ENCODE measurements around the gene TEC.

Gene TEC

DNA sequence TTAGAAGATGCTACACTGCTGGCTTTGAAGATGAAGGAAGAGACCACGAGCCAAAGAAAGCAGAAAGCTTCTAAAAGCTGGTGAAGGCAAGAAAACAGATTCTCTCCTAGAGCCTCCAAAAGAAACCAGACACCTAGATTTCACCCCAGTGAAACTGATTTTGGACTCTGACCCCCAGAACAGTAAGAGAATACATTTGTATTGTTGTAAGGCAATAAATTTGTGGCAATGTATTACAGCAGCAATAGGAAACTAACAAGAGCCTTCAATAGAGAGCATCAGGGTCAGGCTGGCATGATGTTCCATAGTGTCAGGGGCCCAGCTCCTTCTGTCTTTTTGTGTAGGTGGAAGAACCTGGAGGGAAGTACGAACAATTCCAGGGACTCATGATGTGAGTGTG is 6.0 kb upstream of the TEC start:
- TF ChIP-seq, protein P1, sequence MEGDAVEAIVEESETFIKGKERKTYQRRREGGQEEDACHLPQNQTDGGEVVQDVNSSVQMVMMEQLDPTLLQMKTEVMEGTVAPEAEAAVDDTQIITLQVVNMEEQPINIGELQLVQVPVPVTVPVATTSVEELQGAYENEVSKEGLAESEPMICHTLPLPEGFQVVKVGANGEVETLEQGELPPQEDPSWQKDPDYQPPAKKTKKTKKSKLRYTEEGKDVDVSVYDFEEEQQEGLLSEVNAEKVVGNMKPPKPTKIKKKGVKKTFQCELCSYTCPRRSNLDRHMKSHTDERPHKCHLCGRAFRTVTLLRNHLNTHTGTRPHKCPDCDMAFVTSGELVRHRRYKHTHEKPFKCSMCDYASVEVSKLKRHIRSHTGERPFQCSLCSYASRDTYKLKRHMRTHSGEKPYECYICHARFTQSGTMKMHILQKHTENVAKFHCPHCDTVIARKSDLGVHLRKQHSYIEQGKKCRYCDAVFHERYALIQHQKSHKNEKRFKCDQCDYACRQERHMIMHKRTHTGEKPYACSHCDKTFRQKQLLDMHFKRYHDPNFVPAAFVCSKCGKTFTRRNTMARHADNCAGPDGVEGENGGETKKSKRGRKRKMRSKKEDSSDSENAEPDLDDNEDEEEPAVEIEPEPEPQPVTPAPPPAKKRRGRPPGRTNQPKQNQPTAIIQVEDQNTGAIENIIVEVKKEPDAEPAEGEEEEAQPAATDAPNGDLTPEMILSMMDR (conservative IDR thresholded peaks at IDR 0.05) = 0 out of 2 replicates have a peak, but pooled peaks have one; percentile 2
- H3K27ac ChIP-seq = no peak overlapping the region

GRCh38 chr4:48275247-48275646 is 5.6 kb upstream of the TEC start:
- H3K27ac ChIP-seq = no peak overlapping the region
- TF ChIP-seq, protein P1 (conservative IDR thresholded peaks at IDR 0.05) = peak; percentile 59

- no peak overlapping the region for H3K27ac ChIP-seq
- TF ChIP-seq, protein P1 (conservative IDR thresholded peaks at IDR 0.05) = no peak
Measured at GRCh38 chr4:48271626-48272025, 2.0 kb upstream of the TEC start.

DNA sequence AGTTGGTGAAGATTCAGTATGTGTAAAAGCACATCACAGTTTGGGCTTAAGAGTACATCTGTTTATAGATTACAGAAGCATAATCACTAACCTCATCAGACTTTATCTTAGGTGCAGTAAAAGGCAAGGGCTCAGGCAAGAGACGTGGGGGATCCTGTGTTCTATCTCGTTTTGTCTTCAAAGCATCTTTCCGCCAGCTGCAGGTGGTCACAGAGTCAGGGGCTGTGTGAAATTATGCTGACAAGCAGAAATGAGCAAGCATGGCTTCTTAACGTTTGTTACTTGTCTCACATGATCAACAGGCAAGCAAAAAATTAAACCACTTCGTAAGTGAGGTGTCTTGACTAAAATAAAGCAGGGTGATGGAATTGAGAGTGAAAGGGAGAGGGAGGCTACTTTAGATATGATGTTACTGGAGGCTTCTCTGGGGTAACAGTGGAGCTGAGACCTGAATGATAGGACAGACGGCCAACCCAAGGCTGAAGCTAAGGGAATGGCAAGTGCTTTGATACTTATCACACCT is 1.4 kb upstream of the TEC start:
- no peak overlapping the region for H3K27ac ChIP-seq
- TF ChIP-seq, protein P1 (conservative IDR thresholded peaks at IDR 0.05) = no peak

GRCh38 chr4:48270523-48270897 is 872 bp upstream of the TEC start:
- TF ChIP-seq, protein P1 (conservative IDR thresholded peaks at IDR 0.05) = no peak
- peak overlapping the region; percentile 74 for H3K27ac ChIP-seq

DNA sequence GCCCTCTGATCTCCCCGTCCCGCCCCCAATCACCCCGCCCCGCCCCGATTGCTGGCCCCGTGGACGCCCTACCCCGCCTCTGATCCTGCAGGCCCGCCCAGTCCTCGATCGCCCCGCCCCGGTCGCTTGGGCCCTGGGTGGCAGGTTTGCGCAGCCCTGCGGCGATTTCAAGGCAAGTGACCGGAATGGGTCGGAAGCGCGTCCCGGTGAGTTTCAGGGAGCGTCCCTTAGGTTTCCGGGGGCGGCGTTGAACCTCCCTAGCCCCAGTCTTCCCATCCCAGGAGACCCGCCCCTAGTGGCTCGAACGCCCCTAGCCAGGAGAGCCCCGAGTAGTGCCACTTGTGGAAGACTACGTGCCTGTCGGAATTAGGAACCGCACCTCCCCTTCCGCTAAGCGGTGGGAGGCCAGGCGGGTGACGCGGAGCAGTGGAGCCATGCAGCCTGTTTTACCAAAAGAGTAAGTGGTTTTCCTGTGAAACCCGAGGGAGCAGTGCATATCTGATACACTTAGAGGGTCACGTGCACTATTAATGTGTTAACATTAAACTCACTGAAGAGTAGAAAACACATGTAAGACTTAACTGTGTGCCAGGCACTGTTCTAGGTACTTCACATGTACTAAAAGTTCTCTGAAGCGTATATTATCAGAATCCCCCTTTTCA is 354 bp upstream of the TEC start:
- TF ChIP-seq, protein P1 (conservative IDR thresholded peaks at IDR 0.05) = peak; percentile 30; the same call in 1 of the 2 replicates
- peak overlapping the region; percentile 74 for H3K27ac ChIP-seq

DNA sequence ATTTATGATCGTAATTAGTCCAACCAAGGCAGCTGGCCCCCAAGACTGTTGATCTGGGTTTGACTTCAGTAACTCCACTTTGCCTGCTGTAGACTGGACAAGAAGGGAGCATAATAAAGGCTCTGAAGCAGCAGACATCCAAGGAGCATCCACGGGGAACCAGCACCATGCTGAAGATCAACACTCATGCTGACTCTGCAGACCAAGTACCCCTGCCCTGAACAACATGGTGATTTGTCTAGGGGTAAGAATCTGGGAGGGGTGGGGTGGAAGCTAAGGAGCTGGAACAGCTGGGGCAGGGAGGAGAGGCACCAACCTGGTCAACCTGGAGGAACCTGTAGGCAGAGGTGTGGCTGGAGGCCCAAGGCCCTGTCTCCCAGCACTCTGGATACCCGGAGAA is 2.1 kb downstream of the TEC start:
- no peak overlapping the region for H3K27ac ChIP-seq
- TF ChIP-seq, protein P1 (conservative IDR thresholded peaks at IDR 0.05) = no peak
